ENCODE data around the gene MFSD6.
"Not testable (repeated sequence)": the region's sequence is repeated elsewhere in the genome, so short reads cannot be mapped to it uniquely, and the experiment has no call there.

The MFSD6 gene

GRCh38 chr2:190489475-190489874, 81.3 kb downstream of the MFSD6 start:
- no peak overlapping the region for H3K27ac ChIP-seq
- TF ChIP-seq ZFX (IDR thresholded peaks at IDR 0.05) (no peak), CTCF (conservative IDR thresholded peaks at IDR 0.05) (no peak)

- no peak overlapping the region for H3K27ac ChIP-seq
- TF ChIP-seq CTCF (conservative IDR thresholded peaks at IDR 0.05) (no peak), ZFX (IDR thresholded peaks at IDR 0.05) (no peak)
These were observed 82.3 kb downstream of the MFSD6 start for GRCh38 chr2:190490502-190490901.

- no peak overlapping the region for H3K27ac ChIP-seq
- no peak for TF ChIP-seq ZFX (IDR thresholded peaks at IDR 0.05)
- TF ChIP-seq CTCF (conservative IDR thresholded peaks at IDR 0.05), result no peak
These were observed 84.9 kb downstream of the MFSD6 start for GRCh38 chr2:190493095-190493494.

- H3K27ac ChIP-seq, result not testable (repeated sequence)
These were observed 86.6 kb downstream of the MFSD6 start for GRCh38 chr2:190494600-190495227.

GRCh38 chr2:190497428-190497827, 89.3 kb downstream of the MFSD6 start:
- TF ChIP-seq ZFX (IDR thresholded peaks at IDR 0.05) (no peak), CTCF (conservative IDR thresholded peaks at IDR 0.05) (no peak)
- no peak overlapping the region for H3K27ac ChIP-seq

GRCh38 chr2:190499273-190499672, 91.1 kb downstream of the MFSD6 start:
- no peak overlapping the region; the same call in 1 of the 2 replicates for H3K27ac ChIP-seq

GRCh38 chr2:190500054-190500502, 91.9 kb downstream of the MFSD6 start:
- TF ChIP-seq CTCF (conservative IDR thresholded peaks at IDR 0.05) (no peak), ZFX (IDR thresholded peaks at IDR 0.05) (no peak)
- peak overlapping the region; percentile 28; the same call in 1 of the 2 replicates for H3K27ac ChIP-seq

More at GRCh38 chr2:190499273-190499672, 91.1 kb downstream of the MFSD6 start:
- TF ChIP-seq CTCF (conservative IDR thresholded peaks at IDR 0.05), result no peak

- H3K27ac ChIP-seq, result no peak overlapping the region
- no peak for TF ChIP-seq CTCF (conservative IDR thresholded peaks at IDR 0.05)
- no peak for TF ChIP-seq ZFX (IDR thresholded peaks at IDR 0.05)
These were observed 93.1 kb downstream of the MFSD6 start for GRCh38 chr2:190501231-190501630.
